ENCODE measurements around the gene DCAF15. TPM values are rescaled to one million over a fixed set of nuclear protein-coding genes. Genes with fewer than 3 reads are reported as not detected.

Gene DCAF15
- total and polyA plus RNA-seq, 7 donors = 9.2 to 25.3 (median 16.6) TPM

GRCh38 chr19:13996928-13997630, 44.8 kb downstream of the DCAF15 start:
- intact Hi-C loops (cut with DNase I) = no loop called here
- ATAC-seq = peak in 1 of 4 donors; percentile 9
- DNase-seq = peak in 1 of 2 donors; percentile 9
- peaks cover 28% of the 10 kb centered on the region for H3K4me1 ChIP-seq
- TF ChIP-seq CTCF (IDR thresholded peaks at IDR 0.05) = no peak
- peaks cover 0 to 11% of the 10 kb centered on the region in 2 donors for H3K36me3 ChIP-seq (ENCODE audit: insufficient read depth in 1 of 2, low read depth in 1 of 2)
- no peak overlapping the region for H3K4me3 ChIP-seq
- no peaks in the 10 kb centered on the region for H3K27me3 ChIP-seq (ENCODE audit: insufficient read depth in 3 of 3, low read length in 2 of 3)
- no peaks in the 10 kb centered on the region for H3K9me3 ChIP-seq
- 78 to 92% (median 84%) methylated on average over 22 of the region's 22 CpGs for WGBS, 3 donors
- H3K27ac ChIP-seq = peak overlapping the region; percentile 36

- H3K27me3 ChIP-seq (ENCODE audit: insufficient read depth in 3 of 3, low read length in 2 of 3) = no peaks in the 10 kb centered on the region
- TF ChIP-seq CTCF (IDR thresholded peaks at IDR 0.05) = no peak
- H3K36me3 ChIP-seq (ENCODE audit: insufficient read depth in 1 of 2, low read depth in 1 of 2) = peaks cover 0 to 6% of the 10 kb centered on the region in 2 donors
- no peaks in the 10 kb centered on the region for H3K9me3 ChIP-seq
- H3K4me3 ChIP-seq = no peak overlapping the region
- H3K4me1 ChIP-seq = peaks cover 33% of the 10 kb centered on the region
- DNase-seq = peak in 1 of 2 donors; percentile 6
- 72 to 92% (median 73%) methylated on average over 5 to 6 of the region's 6 CpGs for WGBS, 3 donors
- no peak for ATAC-seq
- intact Hi-C loops (cut with DNase I) = no loop called here
- H3K27ac ChIP-seq = peak overlapping the region; percentile 36
These were observed 45.3 kb downstream of the DCAF15 start for GRCh38 chr19:13997631-13997962.

- Histone ChIP-seq H3K4me3 (no peak overlapping the region), H3K4me1 (peaks cover 41% of the 10 kb centered on the region), H3K9me3 (no peaks in the 10 kb centered on the region), H3K27me3 (ENCODE audit: insufficient read depth in 3 of 3, low read length in 2 of 3) (no peaks in the 10 kb centered on the region), H3K36me3 (ENCODE audit: insufficient read depth in 1 of 2, low read depth in 1 of 2) (no peaks in the 10 kb centered on the region), H3K27ac (no peak overlapping the region)
- intact Hi-C loops (cut with DNase I) = no loop called here
- no peak for TF ChIP-seq CTCF (IDR thresholded peaks at IDR 0.05)
- ATAC-seq (no peak), DNase-seq (no peak)
- 92 to 100% (median 93%) methylated on average over 1 of the region's 1 CpG for WGBS, 3 donors
These were observed 46.1 kb downstream of the DCAF15 start for GRCh38 chr19:13998426-13998825.

- Histone ChIP-seq H3K4me3 (no peak overlapping the region), H3K4me1 (peaks cover 48% of the 10 kb centered on the region), H3K27me3 (ENCODE audit: insufficient read depth in 3 of 3, low read length in 2 of 3) (no peaks in the 10 kb centered on the region), H3K27ac (no peak overlapping the region), H3K9me3 (no peaks in the 10 kb centered on the region), H3K36me3 (ENCODE audit: insufficient read depth in 1 of 2, low read depth in 1 of 2) (no peaks in the 10 kb centered on the region)
- intact Hi-C loops (cut with DNase I) = no loop called here
- ATAC-seq = no peak
- no peak for TF ChIP-seq CTCF (IDR thresholded peaks at IDR 0.05)
- no peak for DNase-seq
- WGBS, 3 donors = 94 to 96% (median 94%) methylated on average over 3 of the region's 3 CpGs
These were observed 46.8 kb downstream of the DCAF15 start for GRCh38 chr19:13999085-13999484.

Measured in psoas muscle (tissue), 8 donors.